Natural killer cell (primary cell): ENCODE measurements around the gene CTLA4. TPM values are rescaled to one million over a fixed set of nuclear protein-coding genes. Genes with fewer than 3 reads are reported as not detected.

ENCODE experiments used
- ATAC-seq, 3 donors: fragments of 150-1000 bp in 2 of 3; fragments of 200-7000 bp in 1 of 3; cut with Tn5 transposase; 1 replicate in 1 of 3; 2 replicates in 2 of 3; pipeline ENCODE4 v1.10.0; 2021; ENCODE audit warnings: mild to moderate bottlenecking in 2 of 3, moderate library complexity in 2 of 3
- DNase-seq, 2 donors: peaks; one replicate each; pipeline versions ENCODE4 v3.0.0 to v3.0.0-alpha.2; 2013 to 2021; ENCODE audit warnings: mixed read lengths in 1 of 2
- H3K27ac ChIP-seq: one replicate; pipeline ENCODE4 v1.5.1; 2013; ENCODE audit warnings: mild to moderate bottlenecking, low read length
- H3K27me3 ChIP-seq: one replicate; pipeline ENCODE4 v1.6.1; 2013; ENCODE audit warnings: low read length; ENCODE audit not compliant: control insufficient read depth, insufficient read depth
- H3K36me3 ChIP-seq: one replicate; pipeline ENCODE4 v1.6.1; 2013; ENCODE audit warnings: low read length; ENCODE audit not compliant: control insufficient read depth, insufficient read depth
- H3K4me1 ChIP-seq: one replicate; pipeline ENCODE4 v1.6.1; 2013; ENCODE audit warnings: low read length; ENCODE audit not compliant: control insufficient read depth, insufficient read depth
- H3K4me3 ChIP-seq: one replicate; pipeline ENCODE4 v1.5.1; 2013; ENCODE audit warnings: low read length
- H3K9me3 ChIP-seq: one replicate; pipeline ENCODE4 v1.6.1; 2013; ENCODE audit warnings: low read length; ENCODE audit not compliant: control insufficient read depth, insufficient read depth
- H3K27ac Mint-ChIP-seq, 2 donors: one replicate each; pipeline ENCODE4 v1.8.0; 2022; ENCODE audit warnings: mild to moderate bottlenecking in 2 of 2, mixed read lengths in 2 of 2, moderate library complexity in 1 of 2
- H3K27me3 Mint-ChIP-seq, 2 donors: one replicate each; pipeline ENCODE4 v1.8.0; 2022; ENCODE audit warnings: low read depth in 2 of 2, mixed read lengths in 2 of 2
- H3K36me3 Mint-ChIP-seq: one replicate; pipeline ENCODE4 v1.8.0; 2022; ENCODE audit warnings: mixed read lengths
- H3K4me1 Mint-ChIP-seq, 2 donors: one replicate each; pipeline ENCODE4 v1.8.0; 2022; ENCODE audit warnings: mixed read lengths in 2 of 2
- H3K4me3 Mint-ChIP-seq: one replicate; pipeline ENCODE4 v1.8.0; 2022; ENCODE audit warnings: mild to moderate bottlenecking, moderate library complexity, mixed read lengths
- H3K9me3 Mint-ChIP-seq, 2 donors: one replicate each; pipeline ENCODE4 v1.8.0; 2022; ENCODE audit warnings: mixed read lengths in 2 of 2
- WGBS: methylation state at CpG from one replicate; pipeline ENCODE4 v1.1.7; 2013; ENCODE audit warnings: missing lambda C conversion rate; ENCODE audit not compliant: insufficient coverage; 5-methylcytosine and 5-hydroxymethylcytosine counted together
- intact Hi-C: fragments of 100-400 bp; cut with micrococcal nuclease; formaldehyde crosslinking; loops from one replicate; pipeline ENCODE4 v1.14.2; 2022
- total RNA-seq, 4 donors: library from RNA; stranded (reverse); fragments of 120-200 nt in 1 of 4; gene quantifications; one replicate each; pipeline versions ENCODE4 v1.2.3 to v1.2.4, GENCODE V29; 2013 to 2022
- TF ChIP-seq, protein P1 (sequence below): fragments of 200-600 bp; IDR thresholded peaks from one replicate; pipeline ENCODE4 v1.8.0; 2022; ENCODE audit warnings: antibody characterized with exemption

The CTLA4 gene
- total RNA-seq, 3 donors from 2014 or later (not counting 1 experiment from before 2014, with no cell fraction given): 0.31 to 2.3 (median 0.78) TPM

DNA sequence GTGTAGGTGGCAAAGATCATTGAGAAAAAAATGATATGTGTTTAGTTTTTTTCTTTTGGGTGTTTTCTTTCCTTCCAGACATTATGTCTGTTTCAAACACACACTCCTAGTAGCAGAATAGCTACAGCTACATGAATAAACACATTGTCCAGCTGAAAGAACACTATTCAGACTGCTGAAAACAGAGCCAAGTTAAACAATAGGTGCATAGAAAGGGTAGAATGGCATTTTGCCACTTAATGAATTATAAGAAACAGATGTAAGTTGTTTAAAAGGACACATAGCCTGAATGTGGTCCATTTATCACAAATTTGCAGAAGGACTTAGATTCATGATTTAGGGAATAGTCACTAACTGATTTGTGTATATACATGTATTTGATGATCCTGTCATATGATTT, 20.1 kb downstream of the CTLA4 start:
- no peaks in the 10 kb centered on the region for H3K9me3 ChIP-seq
- ATAC-seq (no peak), DNase-seq (no peak)
- TF ChIP-seq, protein P1, sequence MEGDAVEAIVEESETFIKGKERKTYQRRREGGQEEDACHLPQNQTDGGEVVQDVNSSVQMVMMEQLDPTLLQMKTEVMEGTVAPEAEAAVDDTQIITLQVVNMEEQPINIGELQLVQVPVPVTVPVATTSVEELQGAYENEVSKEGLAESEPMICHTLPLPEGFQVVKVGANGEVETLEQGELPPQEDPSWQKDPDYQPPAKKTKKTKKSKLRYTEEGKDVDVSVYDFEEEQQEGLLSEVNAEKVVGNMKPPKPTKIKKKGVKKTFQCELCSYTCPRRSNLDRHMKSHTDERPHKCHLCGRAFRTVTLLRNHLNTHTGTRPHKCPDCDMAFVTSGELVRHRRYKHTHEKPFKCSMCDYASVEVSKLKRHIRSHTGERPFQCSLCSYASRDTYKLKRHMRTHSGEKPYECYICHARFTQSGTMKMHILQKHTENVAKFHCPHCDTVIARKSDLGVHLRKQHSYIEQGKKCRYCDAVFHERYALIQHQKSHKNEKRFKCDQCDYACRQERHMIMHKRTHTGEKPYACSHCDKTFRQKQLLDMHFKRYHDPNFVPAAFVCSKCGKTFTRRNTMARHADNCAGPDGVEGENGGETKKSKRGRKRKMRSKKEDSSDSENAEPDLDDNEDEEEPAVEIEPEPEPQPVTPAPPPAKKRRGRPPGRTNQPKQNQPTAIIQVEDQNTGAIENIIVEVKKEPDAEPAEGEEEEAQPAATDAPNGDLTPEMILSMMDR: no peak
- Mint-ChIP-seq H3K27ac (no peak overlapping the region), H3K36me3 (no peaks in the 10 kb centered on the region), H3K4me1 (peaks cover 0 to 5% of the 10 kb centered on the region in 2 donors), H3K4me3 (no peak overlapping the region), H3K27me3 (peaks cover 0 to 6% of the 10 kb centered on the region in 2 donors), H3K9me3 (no peaks in the 10 kb centered on the region)
- intact Hi-C loops: no loop called here
- H3K4me3 ChIP-seq: no peak overlapping the region
- H3K4me1 ChIP-seq: no peaks in the 10 kb centered on the region
- no peaks in the 10 kb centered on the region for H3K36me3 ChIP-seq
- H3K27ac ChIP-seq: no peak overlapping the region
- H3K27me3 ChIP-seq: no peaks in the 10 kb centered on the region

DNA sequence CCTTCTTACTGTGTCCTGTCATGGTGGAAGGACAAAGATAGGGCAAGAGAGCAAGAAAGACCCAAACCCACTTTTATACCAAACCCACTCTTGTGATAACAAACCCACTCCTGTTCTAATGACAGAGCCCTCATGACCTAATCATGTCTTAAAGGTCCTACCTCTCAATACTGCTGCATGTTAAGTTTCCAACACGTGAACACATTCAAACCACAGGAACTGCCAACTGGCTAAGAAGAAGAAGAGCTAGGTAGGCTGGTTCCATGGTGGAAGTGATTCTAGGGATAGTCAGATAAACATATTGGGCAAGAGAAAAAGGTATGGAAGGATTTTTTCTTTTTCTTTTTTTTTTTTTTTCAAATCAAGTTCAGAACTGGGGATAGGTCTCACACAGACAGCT, 22.0 kb downstream of the CTLA4 start:
- TF ChIP-seq, protein P1: no peak
- no peaks in the 10 kb centered on the region for H3K9me3 Mint-ChIP-seq
- no peak overlapping the region for H3K4me3 ChIP-seq
- no peaks in the 10 kb centered on the region for H3K36me3 ChIP-seq
- H3K27ac ChIP-seq: no peak overlapping the region
- no CpG with 5 or more reads among the region's 1 CpG for WGBS
- peaks cover 0 to 6% of the 10 kb centered on the region in 2 donors for H3K27me3 Mint-ChIP-seq
- DNase-seq (no peak), ATAC-seq (no peak)
- peaks cover 0 to 5% of the 10 kb centered on the region in 2 donors for H3K4me1 Mint-ChIP-seq
- H3K36me3 Mint-ChIP-seq: no peaks in the 10 kb centered on the region
- no peak overlapping the region for H3K27ac Mint-ChIP-seq
- no peaks in the 10 kb centered on the region for H3K27me3 ChIP-seq
- intact Hi-C loops: no loop called here
- no peaks in the 10 kb centered on the region for H3K9me3 ChIP-seq
- no peaks in the 10 kb centered on the region for H3K4me1 ChIP-seq
- no peak overlapping the region for H3K4me3 Mint-ChIP-seq

DNA sequence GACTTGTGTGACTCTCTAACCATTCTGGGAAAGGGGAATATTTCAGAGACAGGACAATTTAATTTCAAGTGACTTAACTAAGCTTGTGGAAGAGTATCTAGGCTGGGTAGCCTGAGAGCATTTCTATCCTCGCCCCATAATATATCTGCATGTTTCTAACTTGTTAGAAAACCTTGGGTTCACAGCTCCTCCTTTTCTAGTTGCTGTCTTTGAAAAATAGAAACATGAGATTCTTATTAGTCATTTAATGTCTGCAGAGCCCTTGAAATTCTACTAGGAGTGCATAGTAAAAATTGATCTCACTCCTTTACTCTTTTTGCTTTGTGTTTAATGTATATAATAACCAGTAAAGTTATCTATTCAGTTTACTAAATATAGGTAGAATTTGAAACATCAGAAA, 22.4 kb downstream of the CTLA4 start:
- TF ChIP-seq, protein P1: no peak
- Mint-ChIP-seq H3K27ac (no peak overlapping the region), H3K4me3 (no peak overlapping the region), H3K27me3 (peaks cover 0 to 6% of the 10 kb centered on the region in 2 donors), H3K36me3 (no peaks in the 10 kb centered on the region), H3K4me1 (peaks cover 0 to 5% of the 10 kb centered on the region in 2 donors), H3K9me3 (no peaks in the 10 kb centered on the region)
- no peaks in the 10 kb centered on the region for H3K9me3 ChIP-seq
- DNase-seq: no peak
- no peak overlapping the region for H3K4me3 ChIP-seq
- 71% methylated on average over 1 of the region's 1 CpG for WGBS
- no peaks in the 10 kb centered on the region for H3K4me1 ChIP-seq
- no peaks in the 10 kb centered on the region for H3K36me3 ChIP-seq
- H3K27me3 ChIP-seq: no peaks in the 10 kb centered on the region
- intact Hi-C loops: no loop called here
- ATAC-seq: no peak
- no peak overlapping the region for H3K27ac ChIP-seq

DNA sequence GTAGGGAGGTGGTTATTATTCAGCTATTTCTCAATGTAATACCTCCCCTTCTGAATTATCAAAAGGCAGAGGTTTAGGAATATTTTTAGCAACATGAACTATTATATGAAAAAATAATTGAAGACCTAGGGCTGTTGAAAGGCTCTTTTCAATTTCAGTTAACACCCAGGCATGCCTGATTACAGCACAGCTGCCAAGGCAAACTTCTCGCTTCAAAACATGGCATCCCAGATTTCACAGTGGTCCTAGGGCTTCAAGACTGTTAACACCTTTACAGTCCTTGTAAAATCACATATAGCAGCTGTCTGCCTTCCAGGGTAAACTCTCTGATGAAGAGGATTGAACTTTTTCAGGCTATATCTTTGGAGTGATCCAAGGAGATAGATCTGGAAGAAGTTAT, 23.2 kb downstream of the CTLA4 start:
- Mint-ChIP-seq H3K4me3 (no peak overlapping the region), H3K4me1 (peaks cover 0 to 5% of the 10 kb centered on the region in 2 donors), H3K36me3 (no peaks in the 10 kb centered on the region), H3K27ac (no peak overlapping the region), H3K9me3 (no peaks in the 10 kb centered on the region), H3K27me3 (peaks cover 0 to 6% of the 10 kb centered on the region in 2 donors)
- H3K9me3 ChIP-seq: no peaks in the 10 kb centered on the region
- no peaks in the 10 kb centered on the region for H3K4me1 ChIP-seq
- H3K27ac ChIP-seq: no peak overlapping the region
- no peaks in the 10 kb centered on the region for H3K36me3 ChIP-seq
- no peaks in the 10 kb centered on the region for H3K27me3 ChIP-seq
- ATAC-seq (no peak), DNase-seq (no peak)
- WGBS: 88% methylated on average over 1 of the region's 1 CpG
- TF ChIP-seq, protein P1: no peak
- H3K4me3 ChIP-seq: no peak overlapping the region
- intact Hi-C loops: no loop called here
